ENCODE measurements around the gene PCOLCE2. TPM values are rescaled to one million over a fixed set of nuclear protein-coding genes. Genes with fewer than 3 reads are reported as not detected.

Gene PCOLCE2
- total RNA-seq, 1 experiment from 2014 or later, result 4.4 TPM

GRCh38 chr3:142863930-142864920, 24.7 kb downstream of the PCOLCE2 start:
- BruUV-seq (replicated peaks), result no TSS peak
- ChIA-PET POLR2A (no interaction called here), RAD21 (ENCODE audit: low non-redundant PET in 1 of 2, low total read pairs in 2 of 2, uncharacterized antibody in 2 of 2, unreplicated experiment in 2 of 2) (no interaction called here), CTCF (no interaction called here)
- H3K79me2 ChIP-seq (ENCODE audit: insufficient read depth, low read length), result no peaks in the 10 kb centered on the region
- H2AFZ ChIP-seq (ENCODE audit: low read depth, low read length, poor library complexity, severe bottlenecking), result no peak overlapping the region
- H3K36me3 ChIP-seq (ENCODE audit: control insufficient read depth in 1 of 2, insufficient read depth in 2 of 2, low read length in 2 of 2), result no peaks in the 10 kb centered on the region
- no peak overlapping the region for H3K9ac ChIP-seq (ENCODE audit: low read length)
- intact Hi-C loops (cut with micrococcal nuclease), result no loop called here
- TF ChIP-seq MAX (IDR thresholded peaks at IDR 0.05), result no peak
- no peak for TF ChIP-seq ZFX (IDR thresholded peaks at IDR 0.05)
- no peak for TF ChIP-seq ELF1 (IDR thresholded peaks at IDR 0.05; ENCODE audit: borderline replicate concordance, low read depth)
- TF ChIP-seq YY1 (IDR thresholded peaks at IDR 0.05; ENCODE audit: extremely low read depth, insufficient replicate concordance, low read depth, low read length), result no peak
- TF ChIP-seq RAD21 (IDR thresholded peaks at IDR 0.05; ENCODE audit: low read depth), result no peak
- no peak for TF ChIP-seq EZH2 (IDR thresholded peaks at IDR 0.05)
- TF ChIP-seq ATF3 (IDR thresholded peaks at IDR 0.05), result no peak
- no peak for TF ChIP-seq CEBPB (IDR thresholded peaks at IDR 0.05; ENCODE audit: low read depth)
- TF ChIP-seq TCF7L2 (IDR thresholded peaks at IDR 0.05; ENCODE audit: borderline replicate concordance, extremely low read depth, insufficient read depth, insufficient read length), result no peak
- no peak for TF ChIP-seq EGR1 (IDR thresholded peaks at IDR 0.05; ENCODE audit: low read depth)
- no peak for TF ChIP-seq ZNF274 (IDR thresholded peaks at IDR 0.05; ENCODE audit: low read depth, low read length)
- no peak for TF ChIP-seq EZH2phosphoT487 (IDR thresholded peaks at IDR 0.05; ENCODE audit: borderline replicate concordance)
- no peak for TF ChIP-seq ZBTB33 (IDR thresholded peaks at IDR 0.05; ENCODE audit: extremely low read depth, insufficient replicate concordance, low read length)
- TF ChIP-seq SP1 (IDR thresholded peaks at IDR 0.05; ENCODE audit: low read depth), result no peak
- no peak for TF ChIP-seq CTCF (IDR thresholded peaks at IDR 0.05 in 2 of 3, conservative IDR thresholded peaks at IDR 0.05 in 1 of 3; ENCODE audit: borderline replicate concordance in 1 of 3, insufficient read depth in 1 of 3, low read depth in 2 of 3, low read length in 2 of 3)
- TF ChIP-seq SIN3A (IDR thresholded peaks at IDR 0.05; ENCODE audit: low read depth), result no peak
- TF ChIP-seq POLR2A (IDR thresholded peaks at IDR 0.05; ENCODE audit: borderline replicate concordance, extremely low read depth, insufficient read depth, insufficient read length), result no peak
- no peak for TF ChIP-seq FOSL1 (IDR thresholded peaks at IDR 0.05; ENCODE audit: low read depth)
- no peak for TF ChIP-seq CBX3 (IDR thresholded peaks at IDR 0.05; ENCODE audit: low read depth)
- H3K4me1 ChIP-seq (ENCODE audit: control insufficient read depth in 1 of 2, insufficient read depth in 2 of 2, low read length in 2 of 2), result no peaks in the 10 kb centered on the region
- no peaks in the 10 kb centered on the region for H3K9me2 ChIP-seq (ENCODE audit: insufficient read depth)
- ATAC-seq (no peak), DNase-seq (ENCODE audit: low read depth, low spot score) (no peak)
- H3K9me3 ChIP-seq (ENCODE audit: control insufficient read depth in 1 of 2, insufficient read depth in 1 of 2, low read depth in 1 of 2, low read length in 2 of 2), result no peaks in the 10 kb centered on the region
- H4K20me1 ChIP-seq (ENCODE audit: insufficient read depth), result no peaks in the 10 kb centered on the region
- H3K4me2 ChIP-seq (ENCODE audit: low read length), result no peak overlapping the region
- H3K4me3 ChIP-seq (replicated peaks in 1 of 2; ENCODE audit: low read depth in 1 of 2, low read length in 2 of 2), result no peak overlapping the region
- no peak overlapping the region for H3K27ac ChIP-seq (ENCODE audit: low read depth, low read length)
- no peaks in the 10 kb centered on the region; the same call in 1 of the 2 replicates for H3K27me3 ChIP-seq (ENCODE audit: insufficient read depth, low read length)

Data from HCT116 (cell line).